Erythroblast (primary cell): ENCODE data around the gene SPEF2.

Source experiments
- GATA1 ChIP-seq: IDR thresholded peaks from 2 replicates; pipeline ENCODE4 v1.6.1; 2011; ENCODE audit warnings: low read depth, mild to moderate bottlenecking, control low read depth, low read length, moderate library complexity
- POLR2A ChIP-seq: IDR thresholded peaks from 2 replicates; pipeline ENCODE4 v1.6.1; 2011; ENCODE audit warnings: mild to moderate bottlenecking, low read length

GRCh38 chr5:35785601-35786085 is 168.0 kb downstream of the SPEF2 start:
- TF ChIP-seq POLR2A, result no peak
- no peak for TF ChIP-seq GATA1
